ENCODE results near the gene BEND3. TPM values are rescaled to one million over a fixed set of nuclear protein-coding genes. Genes with fewer than 3 reads are reported as not detected.

Gene BEND3
- total RNA-seq, 1 experiment from 2014 or later: 24.9 TPM

Other genes with a start within 250 kb of the BEND3 start
- 1,059 and 1,266 TPM in 2 replicates for gene CD24, start 140.8 kb downstream of the BEND3 start, total RNA-seq (2014; rRNA removed; shearing (Covaris generic))
- gene MTRES1, start 87.3 kb downstream of the BEND3 start, total RNA-seq (2014; rRNA removed; shearing (Covaris generic)): 19.4 and 23.5 TPM in 2 replicates